22Rv1 (cell line): ENCODE results near the gene ENOX2.

Experiments used
- CTCF ChIP-seq: fragments of 450-650 bp; IDR thresholded peaks from 2 replicates; pipeline ENCODE4 v1.5.1; 2017; ENCODE audit warnings: mild to moderate bottlenecking
- ZFX ChIP-seq: fragments of 450-650 bp; IDR thresholded peaks from 2 replicates; pipeline ENCODE4 v1.6.1; 2017; ENCODE audit warnings: antibody characterized with exemption, borderline replicate concordance

GRCh38 chrX:130896802-130897501 is 6.1 kb downstream of the ENOX2 start:
- TF ChIP-seq CTCF, result no peak
- TF ChIP-seq ZFX, result no peak
